HuH-7.5 (cell line): ENCODE data around the gene DIS3L2.
A peak's percentile ranks its signal among the peaks of the same experiment; 100 is the strongest.

ENCODE experiments used
- DNase-seq: peaks from one replicate; pipeline ENCODE4 v3.0.0; 2011; ENCODE audit warnings: low spot score

DIS3L2 gene

GRCh38 chr2:231961349-231962166 lies at the start of gene DIS3L2:
Gene DIS3L2 (plus strand): TSS chr2:231961713. CDS start chr2:232014928, 53,215 bp downstream.
- peak; percentile 56 for DNase-seq

- DNase-seq, result no peak
These were observed 47.3 kb upstream of the DIS3L2 start for GRCh38 chr2:231914077-231914690.

GRCh38 chr2:231917280-231918066 lies 44.0 kb upstream of the DIS3L2 start:
- DNase-seq, result no peak

- no peak for DNase-seq
These were observed 42.8 kb upstream of the DIS3L2 start for GRCh38 chr2:231918501-231919330.

- no peak for DNase-seq
These were observed 42.0 kb upstream of the DIS3L2 start for GRCh38 chr2:231919341-231920035.

- DNase-seq, result no peak
These were observed 41.1 kb upstream of the DIS3L2 start for GRCh38 chr2:231920366-231920765.

- DNase-seq, result no peak
These were observed 40.7 kb upstream of the DIS3L2 start for GRCh38 chr2:231920795-231921194.

GRCh38 chr2:231922311-231923009 lies 39.1 kb upstream of the DIS3L2 start:
- no peak for DNase-seq

GRCh38 chr2:231923010-231923344 lies 38.5 kb upstream of the DIS3L2 start:
- no peak for DNase-seq

GRCh38 chr2:231923951-231924888 lies 37.3 kb upstream of the DIS3L2 start:
- no peak for DNase-seq

- no peak for DNase-seq
These were observed 36.6 kb upstream of the DIS3L2 start for GRCh38 chr2:231924889-231925275.

GRCh38 chr2:231925303-231926179 lies 36.0 kb upstream of the DIS3L2 start:
- peak; percentile 89 for DNase-seq

- peak; percentile 72 for DNase-seq
These were observed 35.3 kb upstream of the DIS3L2 start, which contains the start of gene NPPC for GRCh38 chr2:231926180-231926741. Gene NPPC (minus strand): TSS chr2:231926396. CDS start chr2:231926249, 147 bp downstream.

- DNase-seq, result peak; percentile 10
These were observed 34.5 kb upstream of the DIS3L2 start for GRCh38 chr2:231926761-231927565.

GRCh38 chr2:231927566-231927890 lies 34.0 kb upstream of the DIS3L2 start:
- DNase-seq, result no peak

- no peak for DNase-seq
These were observed 33.0 kb upstream of the DIS3L2 start for GRCh38 chr2:231928481-231928880.
